Stimulated activated CD4-positive, alpha-beta T cell treated with anti-CD3 and anti-CD28 coated beads, Interleukin-12 subunit alpha, Interleukin-12 subunit beta, amount 100 ng/mL, for 48 hours (primary cell): ENCODE measurements around the gene EIF2B1.

Experiments used
- DNase-seq, 3 donors: peaks; one replicate each; pipeline ENCODE4 v3.0.0-alpha.2; 2020; ENCODE audit warnings: low read depth in 2 of 3, low spot score in 1 of 3

The EIF2B1 gene

GRCh38 chr12:123571343-123571813 lies 62.1 kb downstream of the EIF2B1 start:
- no peak for DNase-seq
